K562 (cell line): ENCODE results near the gene FTH1. TPM values are rescaled to one million over a fixed set of nuclear protein-coding genes. Genes with fewer than 3 reads are reported as not detected.

Experiments
- MCM2 ChIP-seq: fragments of 450-650 bp; IDR thresholded peaks from 2 replicates; pipeline ENCODE4 v1.6.1; 2017; ENCODE audit warnings: low read depth, mild to moderate bottlenecking
- ZNF668 ChIP-seq: fragments of 250-450 bp; sonication (Bioruptor Pico); IDR thresholded peaks from 2 replicates; pipeline ENCODE4 v1.8.0; 2022; ENCODE audit warnings: mild to moderate bottlenecking, inconsistent platforms
- polyA plus RNA-seq, 8 experiments: library from polyadenylated mRNA; depleted of rRNA in 4 of 8; stranded (reverse) in 5 of 8; unstranded in 3 of 8; fragments of >200 nt; fragmentation: Nextera tagmentation in 2 of 8; fragmentation: Illumina TruSeq in 1 of 8; extraction: Ambion mirVana in 2 of 8; extraction: Trizol in 1 of 8; gene quantifications; 2 replicates each; pipeline versions ENCODE4 v1.2.1 to v1.2.3, GENCODE V29; 2011 to 2014; ENCODE audit warnings: inconsistent platforms in 1 of 8, missing spikeins in 1 of 8
- total RNA-seq, 7 experiments: library from RNA; depleted of rRNA in 6 of 7; stranded (reverse); fragments of >200 nt in 6 of 7; fragmentation: Illumina TruSeq in 2 of 7; extraction: Trizol in 2 of 7; gene quantifications; 2 replicates each; pipeline versions ENCODE4 v1.2.1 to v1.2.3, GENCODE V29; 2011 to 2021; ENCODE audit warnings: low replicate concordance in 1 of 7
- TF ChIP-seq, protein P1 (sequence below): fragments of 200-600 bp; sonication (generic); IDR thresholded peaks from one replicate; pipeline ENCODE4 v1.6.1; 2012; ENCODE audit warnings: mild to moderate bottlenecking, low read depth, low read length, inconsistent platforms
- TF ChIP-seq, protein P2 (sequence below), 2 experiments: fragments of 450-650 bp; conservative IDR thresholded peaks; 2 replicates each; pipeline ENCODE4 v1.6.1; 2017; ENCODE audit warnings: mild to moderate bottlenecking in 2 of 2, moderate library complexity in 2 of 2
- TF ChIP-seq, protein P3 (sequence below): fragments of 450-650 bp; IDR thresholded peaks from 2 replicates; pipeline ENCODE4 v1.6.1; 2016; ENCODE audit warnings: low read depth

The FTH1 gene
- total and polyA plus RNA-seq, 9 of the 15 experiments (the other 6 are each of a cell fraction or from before 2014, with no cell fraction given): 370 to 3,146 (median 802) TPM

DNA sequence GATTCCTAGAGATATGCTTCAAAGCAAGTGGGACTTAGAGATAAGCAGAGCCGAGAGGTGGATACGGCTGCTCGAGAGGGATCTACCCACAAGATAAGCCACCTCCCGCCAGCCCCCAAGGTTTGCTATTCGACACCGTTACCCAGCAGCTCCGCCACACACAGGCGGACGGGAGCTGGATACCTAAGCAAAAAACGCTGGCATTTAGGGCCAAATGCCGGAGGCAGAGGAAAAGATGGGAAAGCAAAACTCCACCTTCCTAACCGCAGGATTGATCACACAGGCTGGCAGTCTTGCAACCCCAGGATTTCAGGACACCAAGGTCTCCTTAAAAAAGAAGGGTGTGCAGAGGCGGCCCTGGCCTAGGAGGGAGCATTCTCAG, 709 bp downstream of the FTH1 start (continued):
- TF ChIP-seq, protein P1, sequence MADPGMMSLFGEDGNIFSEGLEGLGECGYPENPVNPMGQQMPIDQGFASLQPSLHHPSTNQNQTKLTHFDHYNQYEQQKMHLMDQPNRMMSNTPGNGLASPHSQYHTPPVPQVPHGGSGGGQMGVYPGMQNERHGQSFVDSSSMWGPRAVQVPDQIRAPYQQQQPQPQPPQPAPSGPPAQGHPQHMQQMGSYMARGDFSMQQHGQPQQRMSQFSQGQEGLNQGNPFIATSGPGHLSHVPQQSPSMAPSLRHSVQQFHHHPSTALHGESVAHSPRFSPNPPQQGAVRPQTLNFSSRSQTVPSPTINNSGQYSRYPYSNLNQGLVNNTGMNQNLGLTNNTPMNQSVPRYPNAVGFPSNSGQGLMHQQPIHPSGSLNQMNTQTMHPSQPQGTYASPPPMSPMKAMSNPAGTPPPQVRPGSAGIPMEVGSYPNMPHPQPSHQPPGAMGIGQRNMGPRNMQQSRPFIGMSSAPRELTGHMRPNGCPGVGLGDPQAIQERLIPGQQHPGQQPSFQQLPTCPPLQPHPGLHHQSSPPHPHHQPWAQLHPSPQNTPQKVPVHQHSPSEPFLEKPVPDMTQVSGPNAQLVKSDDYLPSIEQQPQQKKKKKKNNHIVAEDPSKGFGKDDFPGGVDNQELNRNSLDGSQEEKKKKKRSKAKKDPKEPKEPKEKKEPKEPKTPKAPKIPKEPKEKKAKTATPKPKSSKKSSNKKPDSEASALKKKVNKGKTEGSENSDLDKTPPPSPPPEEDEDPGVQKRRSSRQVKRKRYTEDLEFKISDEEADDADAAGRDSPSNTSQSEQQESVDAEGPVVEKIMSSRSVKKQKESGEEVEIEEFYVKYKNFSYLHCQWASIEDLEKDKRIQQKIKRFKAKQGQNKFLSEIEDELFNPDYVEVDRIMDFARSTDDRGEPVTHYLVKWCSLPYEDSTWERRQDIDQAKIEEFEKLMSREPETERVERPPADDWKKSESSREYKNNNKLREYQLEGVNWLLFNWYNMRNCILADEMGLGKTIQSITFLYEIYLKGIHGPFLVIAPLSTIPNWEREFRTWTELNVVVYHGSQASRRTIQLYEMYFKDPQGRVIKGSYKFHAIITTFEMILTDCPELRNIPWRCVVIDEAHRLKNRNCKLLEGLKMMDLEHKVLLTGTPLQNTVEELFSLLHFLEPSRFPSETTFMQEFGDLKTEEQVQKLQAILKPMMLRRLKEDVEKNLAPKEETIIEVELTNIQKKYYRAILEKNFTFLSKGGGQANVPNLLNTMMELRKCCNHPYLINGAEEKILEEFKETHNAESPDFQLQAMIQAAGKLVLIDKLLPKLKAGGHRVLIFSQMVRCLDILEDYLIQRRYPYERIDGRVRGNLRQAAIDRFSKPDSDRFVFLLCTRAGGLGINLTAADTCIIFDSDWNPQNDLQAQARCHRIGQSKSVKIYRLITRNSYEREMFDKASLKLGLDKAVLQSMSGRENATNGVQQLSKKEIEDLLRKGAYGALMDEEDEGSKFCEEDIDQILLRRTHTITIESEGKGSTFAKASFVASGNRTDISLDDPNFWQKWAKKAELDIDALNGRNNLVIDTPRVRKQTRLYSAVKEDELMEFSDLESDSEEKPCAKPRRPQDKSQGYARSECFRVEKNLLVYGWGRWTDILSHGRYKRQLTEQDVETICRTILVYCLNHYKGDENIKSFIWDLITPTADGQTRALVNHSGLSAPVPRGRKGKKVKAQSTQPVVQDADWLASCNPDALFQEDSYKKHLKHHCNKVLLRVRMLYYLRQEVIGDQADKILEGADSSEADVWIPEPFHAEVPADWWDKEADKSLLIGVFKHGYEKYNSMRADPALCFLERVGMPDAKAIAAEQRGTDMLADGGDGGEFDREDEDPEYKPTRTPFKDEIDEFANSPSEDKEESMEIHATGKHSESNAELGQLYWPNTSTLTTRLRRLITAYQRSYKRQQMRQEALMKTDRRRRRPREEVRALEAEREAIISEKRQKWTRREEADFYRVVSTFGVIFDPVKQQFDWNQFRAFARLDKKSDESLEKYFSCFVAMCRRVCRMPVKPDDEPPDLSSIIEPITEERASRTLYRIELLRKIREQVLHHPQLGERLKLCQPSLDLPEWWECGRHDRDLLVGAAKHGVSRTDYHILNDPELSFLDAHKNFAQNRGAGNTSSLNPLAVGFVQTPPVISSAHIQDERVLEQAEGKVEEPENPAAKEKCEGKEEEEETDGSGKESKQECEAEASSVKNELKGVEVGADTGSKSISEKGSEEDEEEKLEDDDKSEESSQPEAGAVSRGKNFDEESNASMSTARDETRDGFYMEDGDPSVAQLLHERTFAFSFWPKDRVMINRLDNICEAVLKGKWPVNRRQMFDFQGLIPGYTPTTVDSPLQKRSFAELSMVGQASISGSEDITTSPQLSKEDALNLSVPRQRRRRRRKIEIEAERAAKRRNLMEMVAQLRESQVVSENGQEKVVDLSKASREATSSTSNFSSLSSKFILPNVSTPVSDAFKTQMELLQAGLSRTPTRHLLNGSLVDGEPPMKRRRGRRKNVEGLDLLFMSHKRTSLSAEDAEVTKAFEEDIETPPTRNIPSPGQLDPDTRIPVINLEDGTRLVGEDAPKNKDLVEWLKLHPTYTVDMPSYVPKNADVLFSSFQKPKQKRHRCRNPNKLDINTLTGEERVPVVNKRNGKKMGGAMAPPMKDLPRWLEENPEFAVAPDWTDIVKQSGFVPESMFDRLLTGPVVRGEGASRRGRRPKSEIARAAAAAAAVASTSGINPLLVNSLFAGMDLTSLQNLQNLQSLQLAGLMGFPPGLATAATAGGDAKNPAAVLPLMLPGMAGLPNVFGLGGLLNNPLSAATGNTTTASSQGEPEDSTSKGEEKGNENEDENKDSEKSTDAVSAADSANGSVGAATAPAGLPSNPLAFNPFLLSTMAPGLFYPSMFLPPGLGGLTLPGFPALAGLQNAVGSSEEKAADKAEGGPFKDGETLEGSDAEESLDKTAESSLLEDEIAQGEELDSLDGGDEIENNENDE: no peak
- TF ChIP-seq, protein P2, sequence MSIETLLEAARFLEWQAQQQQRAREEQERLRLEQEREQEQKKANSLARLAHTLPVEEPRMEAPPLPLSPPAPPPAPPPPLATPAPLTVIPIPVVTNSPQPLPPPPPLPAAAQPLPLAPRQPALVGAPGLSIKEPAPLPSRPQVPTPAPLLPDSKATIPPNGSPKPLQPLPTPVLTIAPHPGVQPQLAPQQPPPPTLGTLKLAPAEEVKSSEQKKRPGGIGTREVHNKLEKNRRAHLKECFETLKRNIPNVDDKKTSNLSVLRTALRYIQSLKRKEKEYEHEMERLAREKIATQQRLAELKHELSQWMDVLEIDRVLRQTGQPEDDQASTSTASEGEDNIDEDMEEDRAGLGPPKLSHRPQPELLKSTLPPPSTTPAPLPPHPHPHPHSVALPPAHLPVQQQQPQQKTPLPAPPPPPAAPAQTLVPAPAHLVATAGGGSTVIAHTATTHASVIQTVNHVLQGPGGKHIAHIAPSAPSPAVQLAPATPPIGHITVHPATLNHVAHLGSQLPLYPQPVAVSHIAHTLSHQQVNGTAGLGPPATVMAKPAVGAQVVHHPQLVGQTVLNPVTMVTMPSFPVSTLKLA (conservative IDR thresholded peaks at IDR 0.05): no peak; a peak in 1 of 4 replicates
- TF ChIP-seq MCM2: no peak
- no peak for TF ChIP-seq ZNF668 (CRISPR knock-in tag)
- TF ChIP-seq, protein P3, sequence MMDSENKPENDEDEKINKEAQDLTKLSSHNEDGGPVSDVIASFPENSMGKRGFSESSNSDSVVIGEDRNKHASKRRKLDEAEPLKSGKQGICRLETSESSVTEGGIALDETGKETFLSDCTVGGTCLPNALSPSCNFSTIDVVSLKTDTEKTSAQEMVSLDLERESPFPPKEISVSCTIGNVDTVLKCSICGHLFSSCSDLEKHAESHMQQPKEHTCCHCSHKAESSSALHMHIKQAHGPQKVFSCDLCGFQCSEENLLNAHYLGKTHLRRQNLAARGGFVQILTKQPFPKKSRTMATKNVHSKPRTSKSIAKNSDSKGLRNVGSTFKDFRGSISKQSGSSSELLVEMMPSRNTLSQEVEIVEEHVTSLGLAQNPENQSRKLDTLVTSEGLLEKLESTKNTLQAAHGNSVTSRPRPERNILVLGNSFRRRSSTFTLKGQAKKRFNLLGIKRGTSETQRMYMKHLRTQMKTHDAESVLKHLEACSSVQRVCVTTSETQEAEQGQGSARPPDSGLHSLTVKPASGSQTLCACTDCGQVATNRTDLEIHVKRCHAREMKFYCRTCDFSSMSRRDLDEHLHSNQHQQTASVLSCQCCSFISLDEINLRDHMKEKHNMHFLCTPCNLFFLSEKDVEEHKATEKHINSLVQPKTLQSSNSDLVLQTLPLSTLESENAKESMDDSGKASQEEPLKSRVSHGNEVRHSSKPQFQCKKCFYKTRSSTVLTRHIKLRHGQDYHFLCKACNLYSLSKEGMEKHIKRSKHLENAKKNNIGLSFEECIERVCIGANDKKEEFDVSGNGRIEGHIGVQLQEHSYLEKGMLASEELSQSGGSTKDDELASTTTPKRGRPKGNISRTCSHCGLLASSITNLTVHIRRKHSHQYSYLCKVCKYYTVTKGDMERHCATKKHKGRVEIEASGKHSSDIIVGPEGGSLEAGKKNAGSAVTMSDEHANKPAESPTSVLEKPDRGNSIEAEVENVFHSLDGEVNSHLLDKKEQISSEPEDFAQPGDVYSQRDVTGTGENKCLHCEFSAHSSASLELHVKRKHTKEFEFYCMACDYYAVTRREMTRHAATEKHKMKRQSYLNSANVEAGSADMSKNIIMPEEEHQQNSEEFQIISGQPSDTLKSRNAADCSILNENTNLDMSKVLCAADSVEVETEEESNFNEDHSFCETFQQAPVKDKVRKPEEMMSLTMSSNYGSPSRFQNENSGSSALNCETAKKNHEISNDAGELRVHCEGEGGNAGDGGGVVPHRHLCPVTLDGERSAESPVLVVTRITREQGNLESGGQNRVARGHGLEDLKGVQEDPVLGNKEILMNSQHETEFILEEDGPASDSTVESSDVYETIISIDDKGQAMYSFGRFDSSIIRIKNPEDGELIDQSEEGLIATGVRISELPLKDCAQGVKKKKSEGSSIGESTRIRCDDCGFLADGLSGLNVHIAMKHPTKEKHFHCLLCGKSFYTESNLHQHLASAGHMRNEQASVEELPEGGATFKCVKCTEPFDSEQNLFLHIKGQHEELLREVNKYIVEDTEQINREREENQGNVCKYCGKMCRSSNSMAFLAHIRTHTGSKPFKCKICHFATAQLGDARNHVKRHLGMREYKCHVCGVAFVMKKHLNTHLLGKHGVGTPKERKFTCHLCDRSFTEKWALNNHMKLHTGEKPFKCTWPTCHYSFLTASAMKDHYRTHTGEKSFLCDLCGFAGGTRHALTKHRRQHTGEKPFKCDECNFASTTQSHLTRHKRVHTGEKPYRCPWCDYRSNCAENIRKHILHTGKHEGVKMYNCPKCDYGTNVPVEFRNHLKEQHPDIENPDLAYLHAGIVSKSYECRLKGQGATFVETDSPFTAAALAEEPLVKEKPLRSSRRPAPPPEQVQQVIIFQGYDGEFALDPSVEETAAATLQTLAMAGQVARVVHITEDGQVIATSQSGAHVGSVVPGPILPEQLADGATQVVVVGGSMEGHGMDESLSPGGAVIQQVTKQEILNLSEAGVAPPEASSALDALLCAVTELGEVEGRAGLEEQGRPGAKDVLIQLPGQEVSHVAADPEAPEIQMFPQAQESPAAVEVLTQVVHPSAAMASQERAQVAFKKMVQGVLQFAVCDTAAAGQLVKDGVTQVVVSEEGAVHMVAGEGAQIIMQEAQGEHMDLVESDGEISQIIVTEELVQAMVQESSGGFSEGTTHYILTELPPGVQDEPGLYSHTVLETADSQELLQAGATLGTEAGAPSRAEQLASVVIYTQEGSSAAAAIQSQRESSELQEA: no peak
